Measurements from ENCODE around the gene PALM.

PALM gene

GRCh38 chr19:782878-783668 is 74.3 kb downstream of the PALM start:
- no peak for DNase-seq

- DNase-seq: no peak
Observed at GRCh38 chr19:784541-784940, 75.8 kb downstream of the PALM start.

GRCh38 chr19:787536-787935 is 78.8 kb downstream of the PALM start:
- no peak for DNase-seq

- DNase-seq: no peak
Observed at GRCh38 chr19:788686-788982, 79.9 kb downstream of the PALM start.

GRCh38 chr19:788983-789700 is 80.4 kb downstream of the PALM start:
- no peak for DNase-seq

GRCh38 chr19:789701-790060 is 80.9 kb downstream of the PALM start:
- DNase-seq: no peak

- no peak for DNase-seq
Observed at GRCh38 chr19:791007-791566, 82.4 kb downstream of the PALM start.

GRCh38 chr19:791567-792305 is 83.0 kb downstream of the PALM start:
- no peak for DNase-seq

- no peak for DNase-seq
Observed at GRCh38 chr19:792306-792885, 83.7 kb downstream of the PALM start.

- DNase-seq: no peak
Observed at GRCh38 chr19:793806-794205, 85.1 kb downstream of the PALM start.

GRCh38 chr19:795073-795611 is 86.4 kb downstream of the PALM start:
- no peak for DNase-seq

- DNase-seq: no peak
Observed at GRCh38 chr19:795691-796581, 87.2 kb downstream of the PALM start.

GRCh38 chr19:796692-797527 is 88.2 kb downstream of the PALM start, which contains the start of gene PTBP1:
TSS of gene PTBP1 (plus strand) at chr19:797452. CDS start at chr19:797498, 46 bp downstream.
- peak; percentile 98 for DNase-seq
